GM12874 (cell line): ENCODE measurements around the gene CDC45.

ENCODE experiments used
- TF ChIP-seq, protein P1 (sequence below): IDR thresholded peaks from 2 replicates; pipeline ENCODE4 v1.5.1; 2011; ENCODE audit warnings: low read depth, mild to moderate bottlenecking, control low read depth, low read length, moderate library complexity; ENCODE audit not compliant: insufficient read depth

CDC45 gene

DNA sequence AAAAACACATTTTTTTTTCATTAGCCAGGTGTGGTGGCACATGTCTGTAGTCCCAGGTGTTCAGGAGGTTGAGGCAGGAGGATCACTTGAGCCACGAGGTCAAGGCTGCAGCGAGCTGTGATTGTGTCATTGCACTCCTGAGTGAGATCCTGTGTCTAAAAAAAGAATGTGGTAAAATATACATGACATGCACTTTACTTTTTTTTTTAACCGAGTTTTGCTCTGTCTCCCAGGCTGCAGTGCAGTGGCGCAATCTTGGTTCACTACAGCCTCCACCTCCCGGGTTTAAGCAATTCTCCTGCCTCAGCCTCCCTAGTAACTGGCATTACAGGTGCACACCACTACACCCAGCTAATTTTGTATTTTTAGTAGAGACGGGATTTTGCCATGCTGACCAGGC, 67.0 kb downstream of the CDC45 start:
- TF ChIP-seq, protein P1, sequence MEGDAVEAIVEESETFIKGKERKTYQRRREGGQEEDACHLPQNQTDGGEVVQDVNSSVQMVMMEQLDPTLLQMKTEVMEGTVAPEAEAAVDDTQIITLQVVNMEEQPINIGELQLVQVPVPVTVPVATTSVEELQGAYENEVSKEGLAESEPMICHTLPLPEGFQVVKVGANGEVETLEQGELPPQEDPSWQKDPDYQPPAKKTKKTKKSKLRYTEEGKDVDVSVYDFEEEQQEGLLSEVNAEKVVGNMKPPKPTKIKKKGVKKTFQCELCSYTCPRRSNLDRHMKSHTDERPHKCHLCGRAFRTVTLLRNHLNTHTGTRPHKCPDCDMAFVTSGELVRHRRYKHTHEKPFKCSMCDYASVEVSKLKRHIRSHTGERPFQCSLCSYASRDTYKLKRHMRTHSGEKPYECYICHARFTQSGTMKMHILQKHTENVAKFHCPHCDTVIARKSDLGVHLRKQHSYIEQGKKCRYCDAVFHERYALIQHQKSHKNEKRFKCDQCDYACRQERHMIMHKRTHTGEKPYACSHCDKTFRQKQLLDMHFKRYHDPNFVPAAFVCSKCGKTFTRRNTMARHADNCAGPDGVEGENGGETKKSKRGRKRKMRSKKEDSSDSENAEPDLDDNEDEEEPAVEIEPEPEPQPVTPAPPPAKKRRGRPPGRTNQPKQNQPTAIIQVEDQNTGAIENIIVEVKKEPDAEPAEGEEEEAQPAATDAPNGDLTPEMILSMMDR, result no peak

DNA sequence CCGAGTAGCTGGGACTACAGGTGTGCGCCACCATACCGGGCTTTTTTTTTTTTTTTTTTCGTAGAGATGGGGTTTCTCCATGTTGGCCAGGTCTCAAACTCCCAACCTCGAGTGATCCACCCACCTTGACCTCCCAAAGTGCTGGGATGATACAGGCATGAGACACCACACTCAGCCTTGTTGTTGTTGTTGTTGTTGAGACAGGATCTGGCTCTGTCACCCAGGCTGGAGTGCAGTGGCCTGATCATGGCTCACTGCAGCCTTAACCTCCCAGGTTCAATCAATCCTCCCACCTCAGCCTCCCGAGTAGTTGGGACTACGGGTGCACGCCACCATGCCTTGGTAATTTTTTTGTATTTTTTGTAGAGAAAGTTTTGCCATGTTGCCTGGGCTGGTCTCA, 67.9 kb downstream of the CDC45 start:
- TF ChIP-seq, protein P1, result no peak

DNA sequence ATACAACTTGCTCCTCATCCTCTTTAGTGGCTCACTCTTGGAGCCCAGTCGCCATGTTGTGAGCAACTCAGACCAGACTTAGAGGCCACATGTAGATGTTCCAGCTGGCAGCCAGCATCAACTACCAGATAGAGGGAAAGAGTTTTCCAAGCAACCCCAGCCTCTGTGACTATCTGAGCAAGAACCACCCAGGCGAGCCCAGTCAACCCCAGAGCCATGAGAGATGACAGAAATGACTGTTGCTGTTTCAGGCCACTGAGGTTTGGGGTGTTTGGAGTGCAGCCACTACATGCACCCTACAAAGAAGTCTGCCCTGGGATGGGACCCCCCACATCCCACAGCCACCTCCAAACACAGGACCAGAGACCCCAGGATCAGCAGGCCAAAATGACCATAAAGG, 69.2 kb downstream of the CDC45 start:
- TF ChIP-seq, protein P1, result no peak

DNA sequence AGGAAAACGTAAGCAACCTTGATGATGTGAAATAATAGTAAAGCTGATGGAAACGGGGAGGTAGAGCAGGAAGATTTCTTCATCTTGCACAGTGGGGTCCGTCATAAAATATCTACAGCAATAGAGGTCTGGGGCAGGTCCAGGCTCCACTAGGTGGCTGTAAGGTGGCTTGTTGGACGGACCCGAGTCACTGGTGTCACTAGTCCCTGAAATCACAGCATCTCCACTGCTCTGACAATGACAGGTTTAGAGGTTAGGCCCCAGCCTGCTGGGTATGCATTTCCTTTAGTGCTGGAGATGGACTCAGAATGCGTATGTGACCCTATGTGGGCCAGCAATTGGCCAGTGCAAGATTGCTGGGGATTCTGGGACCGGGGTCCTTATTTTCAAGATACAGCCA, 69.7 kb downstream of the CDC45 start:
- TF ChIP-seq, protein P1, result no peak

DNA sequence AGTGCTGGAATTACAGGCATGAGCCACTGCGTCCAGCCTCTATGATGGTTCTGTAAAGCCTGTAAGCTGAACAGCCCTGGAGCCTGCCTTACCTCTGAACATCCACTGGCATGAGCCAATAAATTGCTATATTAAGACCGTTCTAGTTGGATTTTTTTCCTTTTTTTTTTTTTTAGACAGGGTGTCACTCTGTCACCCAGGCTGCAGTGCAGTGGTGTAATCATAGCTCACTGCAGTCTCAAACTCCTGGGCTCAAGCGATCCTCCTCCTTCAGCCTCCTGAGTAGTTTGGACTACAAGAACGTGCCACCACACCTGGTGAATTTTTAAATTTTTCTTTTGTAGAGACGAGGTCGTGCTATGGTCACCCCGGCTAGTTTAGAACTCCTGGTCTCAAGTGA, 70.7 kb downstream of the CDC45 start:
- TF ChIP-seq, protein P1, result no peak

DNA sequence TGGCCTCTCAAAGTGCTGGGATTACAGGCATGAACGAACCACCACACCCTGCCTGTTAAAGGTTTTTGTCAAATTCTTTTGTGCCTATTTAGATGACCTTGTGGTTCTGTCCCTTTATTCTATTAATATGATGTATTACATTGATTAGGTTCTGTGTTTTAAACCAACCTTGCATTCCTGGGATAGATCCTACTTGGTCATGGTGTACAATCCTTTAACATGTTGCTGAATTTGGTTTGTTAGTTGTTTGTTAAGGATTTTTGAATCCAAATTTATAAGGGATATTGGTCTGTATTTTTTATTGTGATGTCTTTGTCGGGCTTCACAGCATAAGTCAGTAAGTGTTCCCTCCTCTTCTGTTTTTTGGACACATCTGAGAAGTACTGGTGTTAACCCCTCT, 73.5 kb downstream of the CDC45 start:
- TF ChIP-seq, protein P1, result no peak

DNA sequence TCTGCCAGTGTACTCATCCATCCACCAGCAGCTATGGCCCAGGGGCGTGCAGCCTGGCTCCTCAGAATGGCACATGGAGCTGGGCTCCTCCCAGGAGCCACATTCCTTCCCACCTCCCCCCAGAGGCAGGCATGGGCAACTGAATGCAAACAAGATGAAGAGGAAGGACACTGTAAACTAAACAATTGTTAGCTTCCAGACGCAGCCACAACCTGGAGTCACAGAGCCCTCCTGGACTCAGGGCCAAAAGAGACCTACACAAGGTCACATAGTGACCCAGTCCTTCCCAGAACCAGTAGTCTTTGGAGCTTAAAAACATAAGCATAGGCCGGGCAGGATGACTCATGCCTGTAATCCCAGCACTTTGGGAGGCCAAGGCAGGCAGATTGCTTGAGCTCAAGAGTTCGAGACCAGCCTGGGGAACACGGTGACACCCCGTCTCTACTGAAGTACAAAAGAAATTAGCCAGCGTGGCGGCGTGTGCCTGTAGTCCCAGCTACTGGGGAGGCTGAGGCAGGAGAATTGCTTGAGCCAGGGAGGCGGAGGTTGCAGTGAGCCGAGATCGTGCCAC, 75.2 kb downstream of the CDC45 start:
- TF ChIP-seq, protein P1, result no peak
